ENCODE data around the gene POLE. TPM values are rescaled to one million over a fixed set of nuclear protein-coding genes. Genes with fewer than 3 reads are reported as not detected.

The POLE gene
- total and polyA plus RNA-seq, 11 donors = 5.3 to 18.6 (median 9.8) TPM

- Histone ChIP-seq H3K4me3 (no peak overlapping the region), H3K27ac (no peak overlapping the region), H3K27me3 (peaks cover 0 to 9% (median 0%) of the 10 kb centered on the region in 9 donors), H3K4me1 (peaks cover 0 to 10% (median 4%) of the 10 kb centered on the region in 12 donors), H3K9me3 (no peaks in the 10 kb centered on the region), H3K36me3 (no peaks in the 10 kb centered on the region)
- peak in 1 of 5 donors; percentile 60 for DNase-seq
- 92 to 94% (median 92%) methylated on average over 45 of the region's 45 CpGs for WGBS, 4 donors
- intact Hi-C loops (cut with DNase I) = loop anchor here in 1 of 10 donors (10.0 kb wide), 1 partner anchor 97 kb away; the partner anchor contains the start of gene FBRSL1
- no peak for ATAC-seq
- TF ChIP-seq POLR2A (IDR thresholded peaks at IDR 0.05) = no peak
- TF ChIP-seq, protein P1, sequence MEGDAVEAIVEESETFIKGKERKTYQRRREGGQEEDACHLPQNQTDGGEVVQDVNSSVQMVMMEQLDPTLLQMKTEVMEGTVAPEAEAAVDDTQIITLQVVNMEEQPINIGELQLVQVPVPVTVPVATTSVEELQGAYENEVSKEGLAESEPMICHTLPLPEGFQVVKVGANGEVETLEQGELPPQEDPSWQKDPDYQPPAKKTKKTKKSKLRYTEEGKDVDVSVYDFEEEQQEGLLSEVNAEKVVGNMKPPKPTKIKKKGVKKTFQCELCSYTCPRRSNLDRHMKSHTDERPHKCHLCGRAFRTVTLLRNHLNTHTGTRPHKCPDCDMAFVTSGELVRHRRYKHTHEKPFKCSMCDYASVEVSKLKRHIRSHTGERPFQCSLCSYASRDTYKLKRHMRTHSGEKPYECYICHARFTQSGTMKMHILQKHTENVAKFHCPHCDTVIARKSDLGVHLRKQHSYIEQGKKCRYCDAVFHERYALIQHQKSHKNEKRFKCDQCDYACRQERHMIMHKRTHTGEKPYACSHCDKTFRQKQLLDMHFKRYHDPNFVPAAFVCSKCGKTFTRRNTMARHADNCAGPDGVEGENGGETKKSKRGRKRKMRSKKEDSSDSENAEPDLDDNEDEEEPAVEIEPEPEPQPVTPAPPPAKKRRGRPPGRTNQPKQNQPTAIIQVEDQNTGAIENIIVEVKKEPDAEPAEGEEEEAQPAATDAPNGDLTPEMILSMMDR (IDR thresholded peaks at IDR 0.05) = no peak
Observed at GRCh38 chr12:132591107-132591935, 95.8 kb downstream of the POLE start.

- no peak for ATAC-seq
- Histone ChIP-seq H3K36me3 (peaks cover 0 to under 1% (median 0%) of the 10 kb centered on the region in 9 donors), H3K27me3 (no peaks in the 10 kb centered on the region), H3K4me1 (peaks cover 0 to 7% (median 3%) of the 10 kb centered on the region in 12 donors), H3K9me3 (no peaks in the 10 kb centered on the region), H3K4me3 (no peak overlapping the region), H3K27ac (no peak overlapping the region)
- no peak for TF ChIP-seq POLR2A (IDR thresholded peaks at IDR 0.05)
- TF ChIP-seq, protein P1 (IDR thresholded peaks at IDR 0.05) = no peak
- intact Hi-C loops (cut with DNase I) = no loop called here
- peak in 1 of 5 donors; percentile 19 for DNase-seq
- WGBS, 4 donors = 83 to 93% (median 92%) methylated on average over 19 of the region's 19 CpGs
Observed at GRCh38 chr12:132588821-132589669, 98.1 kb downstream of the POLE start.

DNA sequence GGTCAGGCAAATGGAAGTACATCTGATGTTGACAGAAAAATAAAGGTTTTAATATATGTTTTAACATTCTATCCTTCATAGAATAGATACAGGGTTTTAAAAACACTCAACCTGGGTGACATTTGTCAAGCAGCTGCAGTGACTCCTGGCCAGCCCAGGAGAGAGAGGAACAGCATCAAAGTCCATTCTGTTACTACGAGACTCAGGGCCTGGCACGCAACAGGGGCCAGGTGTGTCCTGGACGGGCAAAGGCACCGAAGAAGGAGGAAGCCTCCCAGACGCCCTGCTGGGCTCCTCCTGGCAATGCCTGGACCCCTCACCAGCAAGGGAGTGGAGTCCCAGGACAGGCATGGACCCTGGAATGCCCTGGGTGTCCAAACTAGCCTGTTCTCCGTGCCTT lies 98.8 kb downstream of the POLE start:
- Histone ChIP-seq H3K36me3 (peaks cover 0 to 5% (median 0%) of the 10 kb centered on the region in 9 donors), H3K4me3 (no peak overlapping the region), H3K27me3 (no peaks in the 10 kb centered on the region), H3K4me1 (peaks cover 0 to under 1% (median 0%) of the 10 kb centered on the region in 12 donors), H3K27ac (no peak overlapping the region), H3K9me3 (no peaks in the 10 kb centered on the region)
- intact Hi-C loops (cut with DNase I) = no loop called here
- 68 to 88% (median 82%) methylated on average over 4 to 6 of the region's 6 CpGs for WGBS, 4 donors
- TF ChIP-seq, protein P1 (IDR thresholded peaks at IDR 0.05) = no peak
- no peak for TF ChIP-seq POLR2A (IDR thresholded peaks at IDR 0.05)
- ATAC-seq (no peak), DNase-seq (peak in 1 of 5 donors; percentile 29)

DNA sequence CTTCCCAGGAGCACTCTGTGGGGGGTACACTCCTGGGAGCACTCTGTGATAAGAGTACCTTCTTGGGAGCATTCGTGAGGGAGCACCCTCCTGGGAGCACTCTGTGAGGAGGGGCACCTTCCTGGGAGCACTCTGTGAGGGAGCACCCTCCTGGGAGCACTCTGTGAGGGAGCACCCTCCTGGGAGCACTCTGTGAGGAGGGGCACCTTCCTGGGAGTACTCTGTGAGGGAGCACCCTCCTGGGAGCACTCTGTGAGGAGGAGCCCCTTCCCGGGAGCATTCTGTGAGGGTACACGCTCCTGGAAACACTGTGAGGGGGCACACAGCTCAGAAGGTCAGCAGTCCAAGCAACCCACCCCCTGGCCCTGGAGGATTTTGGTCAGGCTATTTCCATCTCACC lies 99.4 kb downstream of the POLE start:
- no peak for ATAC-seq
- intact Hi-C loops (cut with DNase I) = no loop called here
- Histone ChIP-seq H3K4me1 (no peaks in the 10 kb centered on the region), H3K27ac (no peak overlapping the region), H3K36me3 (peaks cover 0 to 6% (median 0%) of the 10 kb centered on the region in 9 donors), H3K4me3 (no peak overlapping the region), H3K9me3 (no peaks in the 10 kb centered on the region), H3K27me3 (no peaks in the 10 kb centered on the region)
- TF ChIP-seq POLR2A (IDR thresholded peaks at IDR 0.05) = no peak
- TF ChIP-seq, protein P1 (IDR thresholded peaks at IDR 0.05) = no peak
- WGBS, 4 donors = 68 to 75% (median 73%) methylated on average over 3 of the region's 3 CpGs
- DNase-seq = no peak

Data from heart left ventricle (tissue), 16 donors.